Body of pancreas (tissue), 4 donors: Measurements from ENCODE around the gene DCAKD.

Experiments
- POLR2A ChIP-seq, 3 donors: fragments of 450-650 bp; IDR thresholded peaks; one replicate each; pipeline ENCODE4 v1.6.1; 2016; ENCODE audit warnings: antibody characterized with exemption in 3 of 3, mild to moderate bottlenecking in 2 of 3
- TF ChIP-seq, protein P1 (sequence below), 7 experiments: fragments of 450-650 bp in 4 of 7; fragments of 200-600 bp in 3 of 7; sonication (generic) in 3 of 7; IDR thresholded peaks; one replicate each; pipeline ENCODE4 v1.5.1; 2016 to 2019; ENCODE audit warnings: antibody characterized with exemption in 7 of 7

GRCh38 chr17:45030733-45031132 is 20.7 kb downstream of the DCAKD start:
- no peak for TF ChIP-seq POLR2A (IDR thresholded peaks at IDR 0.05)
- TF ChIP-seq, protein P1, sequence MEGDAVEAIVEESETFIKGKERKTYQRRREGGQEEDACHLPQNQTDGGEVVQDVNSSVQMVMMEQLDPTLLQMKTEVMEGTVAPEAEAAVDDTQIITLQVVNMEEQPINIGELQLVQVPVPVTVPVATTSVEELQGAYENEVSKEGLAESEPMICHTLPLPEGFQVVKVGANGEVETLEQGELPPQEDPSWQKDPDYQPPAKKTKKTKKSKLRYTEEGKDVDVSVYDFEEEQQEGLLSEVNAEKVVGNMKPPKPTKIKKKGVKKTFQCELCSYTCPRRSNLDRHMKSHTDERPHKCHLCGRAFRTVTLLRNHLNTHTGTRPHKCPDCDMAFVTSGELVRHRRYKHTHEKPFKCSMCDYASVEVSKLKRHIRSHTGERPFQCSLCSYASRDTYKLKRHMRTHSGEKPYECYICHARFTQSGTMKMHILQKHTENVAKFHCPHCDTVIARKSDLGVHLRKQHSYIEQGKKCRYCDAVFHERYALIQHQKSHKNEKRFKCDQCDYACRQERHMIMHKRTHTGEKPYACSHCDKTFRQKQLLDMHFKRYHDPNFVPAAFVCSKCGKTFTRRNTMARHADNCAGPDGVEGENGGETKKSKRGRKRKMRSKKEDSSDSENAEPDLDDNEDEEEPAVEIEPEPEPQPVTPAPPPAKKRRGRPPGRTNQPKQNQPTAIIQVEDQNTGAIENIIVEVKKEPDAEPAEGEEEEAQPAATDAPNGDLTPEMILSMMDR (IDR thresholded peaks at IDR 0.05), result no peak
